Stimulated activated CD4-positive, alpha-beta T cell treated with anti-CD3 and anti-CD28 coated beads, Interleukin-2, amount 100 ng/mL, for 24 hours (primary cell): ENCODE results near the gene LOXL4.
"Not testable (repeated sequence)": the region's sequence is repeated elsewhere in the genome, so short reads cannot be mapped to it uniquely, and the experiment has no call there.

Experiments used
- DNase-seq, 2 donors: peaks; one replicate each; pipeline ENCODE4 v3.0.0-alpha.2; 2020

LOXL4 gene

DNA sequence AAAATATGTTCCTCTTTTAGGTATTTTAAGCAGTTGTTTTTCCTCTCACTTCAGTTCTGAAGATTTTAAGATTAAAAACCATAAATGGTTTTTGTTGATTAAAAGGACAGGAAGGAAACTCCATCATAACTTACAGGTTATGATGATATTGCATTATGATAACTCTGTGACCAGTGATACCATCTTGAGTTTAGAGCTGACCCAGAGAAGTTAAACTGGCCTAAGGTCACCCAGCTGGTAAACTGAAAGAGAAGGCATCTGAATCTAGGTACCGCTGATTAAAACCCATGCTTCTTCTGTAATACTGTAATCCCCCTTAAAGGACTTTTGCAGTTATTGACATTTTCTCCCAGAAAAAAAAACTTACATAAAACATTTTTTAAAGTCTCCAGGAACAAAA, 29.6 kb downstream of the LOXL4 start:
- no peak for DNase-seq

DNA sequence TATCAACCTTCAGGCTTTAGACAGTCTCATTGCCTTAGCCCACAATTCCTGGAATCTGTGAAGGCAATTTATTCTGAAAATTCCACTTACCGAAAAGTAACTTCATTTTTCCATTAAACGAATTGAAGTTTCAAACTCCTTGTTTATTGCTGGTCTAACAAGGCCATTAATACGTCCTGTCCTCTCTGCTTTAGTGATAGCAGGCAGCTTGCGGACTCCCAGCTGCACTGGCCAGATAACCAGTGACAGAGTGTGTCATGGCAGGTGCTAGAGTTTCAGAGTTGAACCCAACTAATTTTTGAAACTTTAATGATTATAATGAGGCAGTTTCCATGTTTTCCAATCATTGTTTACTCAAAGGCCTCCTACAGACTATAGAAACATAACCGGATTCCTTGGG, 31.1 kb downstream of the LOXL4 start:
- no peak for DNase-seq

DNA sequence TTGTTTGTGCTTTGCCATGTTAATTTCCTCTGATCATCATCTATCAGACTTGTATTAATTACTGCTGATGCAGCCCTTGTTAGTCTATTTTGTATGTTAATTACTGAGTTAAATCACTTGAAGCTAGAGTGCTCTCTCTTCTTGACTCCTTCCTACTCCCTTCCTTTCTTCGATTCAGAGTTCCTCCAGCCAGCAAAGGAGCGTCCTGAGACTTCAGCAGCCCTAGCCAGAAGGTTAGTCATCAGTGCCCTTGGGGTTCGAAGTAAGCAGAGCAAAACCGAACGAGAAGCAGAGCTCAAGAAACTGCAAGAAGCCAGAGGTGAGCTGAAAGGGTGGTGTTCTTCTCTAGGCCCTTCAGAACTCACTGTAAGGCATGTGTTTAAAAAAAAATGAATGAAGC, 32.1 kb downstream of the LOXL4 start:
- DNase-seq: no peak

- no peak for DNase-seq
These were observed 36.6 kb downstream of the LOXL4 start for GRCh38 chr10:98231417-98231816.

DNA sequence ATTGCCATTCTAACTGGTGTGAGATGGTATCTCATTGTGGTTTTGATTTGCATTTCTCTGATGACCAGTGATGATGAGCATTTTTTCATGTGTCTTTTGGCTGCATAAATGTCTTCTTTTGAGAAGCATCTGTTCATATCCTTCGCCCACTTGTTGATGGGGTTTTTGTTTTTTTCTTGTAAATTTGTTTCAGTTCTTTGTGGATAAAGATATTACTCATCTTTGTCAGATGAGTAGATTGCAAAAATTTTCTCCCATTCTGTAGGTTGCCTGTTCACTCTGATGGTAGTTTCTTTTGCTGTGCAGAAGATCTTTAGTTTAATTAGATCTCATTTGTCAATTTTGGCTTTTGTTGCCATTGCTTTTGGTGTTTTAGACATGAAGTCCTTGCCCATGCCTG, 39.7 kb downstream of the LOXL4 start:
- DNase-seq: not testable (repeated sequence)

GRCh38 chr10:98227713-98228112, 40.3 kb downstream of the LOXL4 start:
- DNase-seq: not testable (repeated sequence)

- DNase-seq: no peak
These were observed 41.4 kb downstream of the LOXL4 start for GRCh38 chr10:98226508-98227144.

GRCh38 chr10:98224996-98225395, 43.0 kb downstream of the LOXL4 start:
- DNase-seq: no peak

DNA sequence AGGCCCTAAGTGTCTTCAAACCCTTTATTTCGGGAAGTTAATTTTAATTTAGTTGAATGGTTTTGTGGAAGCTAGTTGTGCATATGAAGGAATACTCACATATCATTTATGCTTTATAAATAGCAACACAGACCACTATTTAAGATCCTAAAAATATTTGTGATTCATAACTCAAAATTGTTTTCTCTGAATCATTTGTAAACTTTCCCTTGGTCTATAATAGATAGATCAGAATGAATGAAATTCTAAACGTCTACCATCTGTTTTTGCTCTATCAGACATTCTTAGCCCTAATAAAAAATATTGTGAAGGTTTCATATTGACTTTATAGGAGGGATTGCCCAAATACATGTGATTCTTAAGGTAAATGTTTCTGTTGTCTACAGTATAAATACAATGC, 43.5 kb downstream of the LOXL4 start:
- DNase-seq: no peak

DNA sequence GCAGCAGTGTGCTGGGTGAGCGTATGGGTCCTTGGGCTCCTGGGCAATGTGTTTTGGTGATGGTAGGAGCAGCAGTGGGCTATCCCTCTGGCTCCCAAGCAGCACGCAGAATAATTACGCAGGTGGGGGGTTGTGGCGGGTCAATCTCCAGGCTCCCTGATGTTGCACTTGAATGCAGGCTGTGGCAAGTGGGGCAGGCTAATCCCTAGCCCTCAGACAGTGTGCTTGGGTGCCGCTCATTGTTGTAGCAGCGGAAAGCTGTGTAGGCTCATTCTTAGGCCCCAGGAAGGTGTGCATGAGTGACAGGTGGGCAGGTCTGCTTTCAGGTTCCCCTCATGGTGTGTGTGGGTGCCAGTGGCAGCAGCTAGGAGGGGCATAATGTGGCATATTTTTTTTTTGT, 44.1 kb downstream of the LOXL4 start:
- no peak for DNase-seq

DNA sequence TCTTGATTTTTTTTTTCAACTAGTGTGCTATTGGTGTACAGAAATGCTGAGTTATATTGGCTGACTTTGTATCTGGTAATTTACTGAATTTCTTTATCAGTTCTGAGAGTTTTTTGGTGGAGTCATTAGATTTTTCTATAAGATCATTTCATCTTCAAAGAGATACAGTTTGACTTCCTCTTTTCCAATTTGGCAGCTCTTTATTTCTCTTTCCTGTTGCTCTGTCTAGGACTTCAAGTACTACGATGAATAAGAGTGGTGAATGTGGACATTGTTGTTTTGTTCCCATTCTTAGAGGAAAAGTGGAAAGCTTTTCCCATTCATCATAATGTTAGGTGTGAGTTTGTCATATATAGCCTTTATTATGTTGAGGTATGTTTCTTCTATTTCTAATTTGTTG, 50.2 kb downstream of the LOXL4 start:
- DNase-seq: no peak

- no peak for DNase-seq
These were observed 52.6 kb downstream of the LOXL4 start for GRCh38 chr10:98215373-98215772.

DNA sequence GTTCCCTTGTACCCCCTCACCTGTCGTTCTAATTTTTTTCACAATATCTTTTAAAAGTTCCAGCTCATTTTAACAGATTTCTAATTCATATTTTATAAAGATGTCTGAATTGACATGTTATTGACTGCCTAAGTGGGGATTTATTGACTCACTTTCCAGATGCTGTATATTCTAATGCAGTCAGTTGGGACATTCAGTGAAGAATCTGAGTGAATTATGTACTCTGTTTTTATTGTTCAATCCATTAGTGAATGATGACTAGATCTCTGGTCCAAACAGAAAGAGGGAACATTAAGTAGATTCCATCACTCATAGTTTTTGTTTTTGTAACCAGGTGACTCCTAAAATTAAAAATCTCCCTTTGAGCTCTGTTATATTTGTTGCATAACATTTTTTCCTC, 54.3 kb downstream of the LOXL4 start:
- no peak for DNase-seq

GRCh38 chr10:98212196-98212595, 55.8 kb downstream of the LOXL4 start:
- DNase-seq: no peak

DNA sequence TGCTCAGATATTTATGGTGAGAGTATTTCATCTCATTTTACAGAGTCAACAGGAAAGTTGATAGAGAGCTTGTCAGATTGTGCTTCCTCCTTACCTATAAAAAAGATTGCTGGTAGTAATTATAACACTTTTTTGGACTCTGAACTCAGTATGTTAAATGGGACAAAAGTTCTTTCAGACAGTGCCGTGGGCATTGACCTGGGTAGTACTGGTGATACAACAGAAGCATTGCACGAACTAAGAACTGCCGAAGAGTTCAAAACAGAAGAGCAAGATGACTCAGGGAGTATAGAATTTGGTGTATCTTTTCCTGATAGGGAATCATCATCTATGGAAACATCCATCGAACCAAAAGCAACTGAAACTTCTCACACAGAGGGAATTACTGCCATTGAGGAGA, 58.6 kb downstream of the LOXL4 start:
- no peak for DNase-seq

DNA sequence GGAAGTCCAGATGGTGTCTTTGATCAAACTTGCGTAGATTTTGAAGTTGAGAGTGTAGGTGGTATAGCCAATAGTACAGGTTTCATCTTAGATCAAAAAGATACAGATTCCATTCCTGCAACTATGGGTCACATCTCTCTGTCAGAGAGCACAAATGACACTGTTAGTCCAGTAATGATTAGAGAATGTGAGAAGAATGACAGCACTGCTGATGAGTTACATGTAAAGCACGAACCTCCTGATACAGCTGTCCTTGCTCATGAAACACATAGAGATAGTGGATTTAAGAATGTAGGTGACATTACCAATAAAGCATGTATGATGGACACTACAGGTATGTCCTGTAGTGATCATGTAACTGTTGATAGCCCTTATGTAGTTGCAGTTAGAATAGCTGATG, 59.1 kb downstream of the LOXL4 start:
- DNase-seq: no peak

DNA sequence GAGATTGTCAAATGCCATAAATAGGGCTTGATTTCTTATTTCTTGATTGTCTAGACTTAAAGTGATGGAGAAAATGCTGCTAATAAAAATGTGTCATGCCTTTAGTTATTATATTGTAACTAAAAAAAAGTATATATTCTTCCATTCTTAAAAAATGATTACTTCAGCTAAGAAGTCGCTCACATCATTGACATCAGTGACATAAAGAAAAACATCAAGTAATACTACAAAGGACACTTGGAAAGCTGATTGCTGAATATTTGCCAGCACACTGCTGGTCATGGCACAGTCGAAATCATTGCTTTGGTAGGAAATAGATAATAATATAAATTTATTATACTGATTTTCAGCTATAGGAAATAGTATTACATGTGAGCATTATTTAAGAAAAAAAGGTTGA, 62.6 kb downstream of the LOXL4 start:
- DNase-seq: no peak

GRCh38 chr10:98202378-98202777, 65.6 kb downstream of the LOXL4 start:
- no peak for DNase-seq

DNA sequence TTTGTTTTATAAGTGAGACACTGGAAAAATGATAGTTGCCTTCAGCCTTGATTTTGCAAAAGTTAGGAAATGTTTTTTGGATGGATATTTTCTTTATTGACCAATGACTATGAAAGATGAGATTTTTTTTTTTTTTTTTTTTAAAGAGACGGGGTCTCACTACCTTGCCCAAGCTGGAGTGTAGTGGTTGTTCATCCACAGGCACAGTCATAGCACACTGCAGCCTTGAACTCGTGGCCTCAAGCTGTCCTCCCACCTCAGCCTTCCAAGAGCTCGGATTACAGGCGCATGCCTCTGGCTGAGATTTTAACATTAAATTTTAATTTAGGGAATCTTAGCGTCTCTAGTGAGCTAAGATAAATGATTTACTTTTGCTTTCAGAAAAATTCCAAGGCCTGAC, 66.2 kb downstream of the LOXL4 start:
- no peak for DNase-seq
